KOPT-K1 (cell line): ENCODE data around the gene TP53INP2.
A peak's percentile ranks its signal among the peaks of the same experiment; 100 is the strongest.
"Not testable (repeated sequence)": the region's sequence is repeated elsewhere in the genome, so short reads cannot be mapped to it uniquely, and the experiment has no call there.

Experiments used
- H3K27ac ChIP-seq: fragments of 200-600 bp; sonication (generic); 2 replicates; pipeline ENCODE4 v1.5.1; 2016; ENCODE audit warnings: antibody characterized with exemption, mild to moderate bottlenecking, low read depth, low read length; ENCODE audit not compliant: poor library complexity, severe bottlenecking
- H3K36me3 ChIP-seq: fragments of 200-600 bp; sonication (generic); 2 replicates; pipeline ENCODE4 v1.5.1; 2017; ENCODE audit warnings: antibody characterized with exemption, mild to moderate bottlenecking, low read length, moderate library complexity; ENCODE audit not compliant: insufficient read depth
- H3K9me3 ChIP-seq: fragments of 200-600 bp; sonication (generic); 2 replicates; pipeline ENCODE4 v1.5.1; 2017; ENCODE audit warnings: antibody characterized with exemption, low read length, mild to moderate bottlenecking; ENCODE audit not compliant: insufficient read depth, poor library complexity, severe bottlenecking

TP53INP2 gene, protein sequence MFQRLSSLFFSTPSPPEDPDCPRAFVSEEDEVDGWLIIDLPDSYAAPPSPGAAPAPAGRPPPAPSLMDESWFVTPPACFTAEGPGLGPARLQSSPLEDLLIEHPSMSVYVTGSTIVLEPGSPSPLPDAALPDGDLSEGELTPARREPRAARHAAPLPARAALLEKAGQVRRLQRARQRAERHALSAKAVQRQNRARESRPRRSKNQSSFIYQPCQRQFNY

DNA sequence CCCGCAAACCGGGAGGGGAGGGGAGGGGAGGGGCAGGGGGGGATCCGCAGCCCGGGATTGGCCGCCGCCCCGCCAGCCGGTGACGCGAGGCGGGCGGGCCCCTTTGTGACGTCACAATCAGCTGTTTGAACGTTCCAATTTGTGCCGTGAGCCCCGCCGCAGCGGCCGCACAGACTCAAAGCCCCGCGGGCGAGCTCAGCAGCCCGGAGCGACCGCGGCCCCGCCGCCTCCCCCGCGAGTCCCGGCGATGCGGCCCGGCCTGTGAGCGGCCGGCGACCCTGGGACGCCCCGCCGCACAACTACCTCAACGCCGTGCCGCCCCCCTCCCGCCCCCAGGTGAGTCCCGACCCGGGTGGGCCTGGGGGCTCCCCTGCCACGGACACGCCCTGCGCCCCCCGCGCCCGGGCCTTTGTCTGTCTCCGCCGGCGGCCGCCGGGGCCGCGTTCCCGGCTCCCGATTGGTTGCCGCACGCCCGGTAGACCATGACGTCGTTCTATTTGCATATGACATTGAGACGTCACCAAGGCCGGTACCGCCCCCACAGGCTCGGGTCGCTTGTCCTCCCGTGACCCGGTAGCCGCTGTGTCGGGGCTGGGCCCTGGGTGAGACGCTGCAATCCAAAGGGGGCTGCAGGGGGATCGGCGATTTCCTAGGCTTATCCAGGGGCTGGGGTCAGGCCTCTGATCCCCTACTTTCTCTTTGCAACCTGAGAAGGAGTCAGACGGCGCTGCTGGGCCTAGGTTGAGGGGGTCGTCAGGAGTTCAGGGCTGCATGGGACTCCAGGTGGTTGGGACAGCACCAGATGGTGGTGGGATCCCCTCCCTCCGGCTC lies at the start of gene TP53INP2:
Gene TP53INP2, plus strand, starts transcription at position 168 of the 831 bp plus-strand sequence. CDS start 4,396 bp downstream, outside the sequence.
- Histone ChIP-seq H3K36me3 (no peaks in the 10 kb centered on the region), H3K27ac (peak within 1 kb of the TSS; percentile 50), H3K9me3 (no peaks in the 10 kb centered on the region)

DNA sequence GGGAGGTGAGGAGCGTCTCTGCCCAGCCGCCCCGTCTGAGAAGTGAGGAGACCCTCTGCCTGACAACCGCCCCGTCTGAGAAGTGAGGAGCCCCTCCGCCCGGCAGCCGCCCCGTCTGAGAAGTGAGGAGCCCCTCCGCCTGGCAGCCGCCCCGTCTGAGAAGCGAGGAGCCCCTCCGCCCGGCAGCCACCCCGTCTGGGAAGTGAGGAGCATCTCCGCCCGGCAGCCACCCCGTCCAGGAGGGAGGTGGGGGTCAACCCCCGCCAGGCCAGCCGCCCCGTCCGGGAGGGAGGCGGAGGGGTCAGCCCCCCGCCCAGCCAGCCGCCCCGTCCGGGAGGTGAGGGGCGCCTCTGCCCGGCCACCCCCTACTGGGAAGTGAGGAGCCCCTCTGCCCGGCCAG lies 45.5 kb upstream of the TP53INP2 start:
- H3K27ac ChIP-seq, H3K9me3 ChIP-seq: not testable (repeated sequence)
- H3K36me3 ChIP-seq: peaks cover 17% of the 10 kb centered on the region

DNA sequence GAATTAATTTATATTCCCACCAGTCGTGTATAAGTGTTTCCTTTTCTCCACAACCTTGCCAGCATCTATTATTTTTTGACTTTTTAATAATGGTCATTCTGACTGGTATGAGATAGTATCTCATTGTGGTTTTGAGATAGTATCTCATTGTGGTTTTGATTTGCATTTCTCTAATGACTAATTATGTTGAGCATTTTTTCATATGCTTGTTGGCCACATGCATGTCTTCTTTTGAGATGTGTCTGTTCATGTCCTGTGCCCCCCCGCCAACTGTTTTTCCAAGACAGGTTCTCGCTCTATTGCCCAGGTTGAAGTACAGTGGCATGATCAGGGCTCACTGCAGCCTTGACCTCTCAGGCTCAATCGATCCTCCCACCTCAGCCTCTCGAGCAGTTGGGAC lies 42.3 kb upstream of the TP53INP2 start:
- H3K27ac ChIP-seq, H3K36me3 ChIP-seq: not testable (repeated sequence)

DNA sequence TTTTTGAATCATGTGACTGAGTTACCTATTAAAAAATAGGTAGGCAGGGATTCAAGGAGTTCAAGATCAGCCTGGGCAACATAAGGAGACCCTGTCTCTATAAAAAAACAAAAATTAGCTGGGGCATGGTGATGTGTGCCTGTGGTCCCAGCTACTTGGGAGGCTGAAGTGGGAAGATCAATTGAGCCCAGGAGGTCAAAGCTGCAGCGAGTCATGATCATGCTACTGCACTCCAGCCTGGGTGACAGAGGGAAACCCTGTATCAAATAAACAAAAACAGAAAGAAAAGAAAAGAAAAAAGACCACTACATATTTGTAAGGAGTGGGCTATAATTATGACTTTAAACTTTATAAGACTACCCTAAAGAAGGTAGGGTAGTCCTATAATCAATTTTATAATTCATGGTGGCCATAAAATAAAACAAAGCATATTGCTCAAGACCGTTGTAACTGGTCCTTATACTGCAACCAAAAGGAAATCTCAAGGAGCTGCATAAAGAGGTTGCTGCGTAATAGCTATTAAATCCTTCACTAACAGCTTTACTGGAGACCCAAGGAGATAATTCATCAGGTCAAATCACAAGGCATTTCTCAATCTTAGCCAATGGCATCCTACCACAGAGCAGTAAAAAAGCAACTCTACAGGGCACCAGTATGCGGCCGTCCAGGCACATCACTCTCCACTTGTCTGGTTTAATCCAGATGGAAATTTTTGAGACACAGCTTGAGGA lies 40.8 kb upstream of the TP53INP2 start:
- Histone ChIP-seq H3K27ac (no peak overlapping the region), H3K36me3 (no peaks in the 10 kb centered on the region), H3K9me3 (no peaks in the 10 kb centered on the region)

More for the DNA sequence above, 42.3 kb upstream of the TP53INP2 start:
- not testable (repeated sequence) for H3K9me3 ChIP-seq

DNA sequence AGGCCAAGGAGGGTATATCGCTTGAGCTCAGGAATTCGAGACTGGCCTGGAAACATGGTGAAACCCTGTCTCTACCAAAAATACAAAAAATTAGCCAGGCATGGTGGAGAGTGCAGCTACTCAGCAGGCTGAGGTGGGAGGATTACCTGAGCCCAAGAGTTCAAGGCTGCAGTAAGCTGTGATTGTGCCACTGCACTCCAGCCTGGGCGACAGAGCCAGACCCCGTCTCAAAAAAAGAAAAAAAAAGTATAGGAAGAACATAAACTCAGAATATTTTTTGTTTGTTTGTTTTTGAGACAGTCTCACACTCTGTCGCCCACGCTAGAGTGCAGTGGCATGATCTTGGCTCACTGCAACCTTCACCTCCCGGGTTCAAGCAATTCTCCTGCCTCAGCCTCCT lies 39.4 kb upstream of the TP53INP2 start:
- not testable (repeated sequence) for H3K27ac ChIP-seq, H3K36me3 ChIP-seq, H3K9me3 ChIP-seq

DNA sequence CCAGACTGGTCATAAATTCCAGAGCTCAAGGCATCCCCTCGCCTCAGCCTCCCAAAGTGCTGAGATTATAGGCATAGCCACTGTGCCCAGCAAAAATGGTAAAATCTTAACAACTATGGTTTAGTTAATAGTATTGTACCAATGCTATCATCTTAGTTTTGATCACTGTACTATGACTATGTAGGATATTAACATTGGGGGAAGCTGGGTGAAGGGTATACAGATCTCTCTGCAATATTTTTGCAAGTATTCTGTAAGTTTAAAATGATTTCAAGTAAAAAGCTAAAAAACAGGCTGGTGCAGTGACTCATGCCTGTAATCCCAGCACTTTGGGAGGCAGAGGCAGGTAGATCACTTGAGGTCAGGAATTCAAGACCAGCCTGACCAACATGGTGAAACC lies 35.0 kb upstream of the TP53INP2 start:
- Histone ChIP-seq H3K36me3 (no peaks in the 10 kb centered on the region), H3K27ac (no peak overlapping the region), H3K9me3 (peaks cover 4% of the 10 kb centered on the region)

DNA sequence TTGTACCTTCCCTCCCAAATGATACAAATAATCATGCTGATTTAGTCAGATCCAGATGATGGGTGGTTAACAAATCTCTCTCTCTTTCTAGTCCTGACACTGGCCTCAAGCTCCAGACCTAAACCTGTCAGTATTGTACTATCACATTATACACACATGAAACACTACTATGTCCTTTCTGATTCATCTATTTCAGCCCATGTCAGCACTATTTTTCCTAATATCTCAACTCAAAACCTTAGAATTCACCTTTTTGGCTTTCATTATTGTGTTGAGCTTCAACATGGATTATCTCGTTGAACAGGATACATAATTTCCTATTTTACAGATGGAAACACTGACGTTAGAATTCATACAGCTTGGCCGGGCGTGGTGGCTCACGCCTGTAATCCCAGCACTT lies 30.7 kb upstream of the TP53INP2 start:
- H3K36me3 ChIP-seq: no peaks in the 10 kb centered on the region
- no peak overlapping the region for H3K27ac ChIP-seq
- H3K9me3 ChIP-seq: peaks cover 4% of the 10 kb centered on the region

DNA sequence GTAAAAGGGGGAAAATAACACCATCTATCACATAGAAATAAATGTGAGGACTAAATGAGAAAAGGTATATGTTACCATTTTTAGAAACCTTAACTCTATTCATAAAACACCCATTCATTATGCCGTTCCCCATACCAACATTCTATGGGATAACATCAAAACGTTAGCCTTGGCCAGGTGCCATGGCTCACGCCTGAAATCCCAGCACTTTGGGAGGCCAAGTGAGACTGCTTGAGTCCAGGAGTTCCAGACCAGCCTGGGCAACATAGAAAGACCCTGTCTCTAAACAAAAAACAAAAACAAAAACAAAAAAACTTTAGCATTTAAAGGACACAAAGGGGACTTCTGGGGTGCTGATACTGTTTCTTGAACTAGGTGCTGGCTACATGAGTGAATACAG lies 28.6 kb upstream of the TP53INP2 start:
- no peaks in the 10 kb centered on the region for H3K36me3 ChIP-seq
- no peaks in the 10 kb centered on the region for H3K9me3 ChIP-seq
- H3K27ac ChIP-seq: no peak overlapping the region

DNA sequence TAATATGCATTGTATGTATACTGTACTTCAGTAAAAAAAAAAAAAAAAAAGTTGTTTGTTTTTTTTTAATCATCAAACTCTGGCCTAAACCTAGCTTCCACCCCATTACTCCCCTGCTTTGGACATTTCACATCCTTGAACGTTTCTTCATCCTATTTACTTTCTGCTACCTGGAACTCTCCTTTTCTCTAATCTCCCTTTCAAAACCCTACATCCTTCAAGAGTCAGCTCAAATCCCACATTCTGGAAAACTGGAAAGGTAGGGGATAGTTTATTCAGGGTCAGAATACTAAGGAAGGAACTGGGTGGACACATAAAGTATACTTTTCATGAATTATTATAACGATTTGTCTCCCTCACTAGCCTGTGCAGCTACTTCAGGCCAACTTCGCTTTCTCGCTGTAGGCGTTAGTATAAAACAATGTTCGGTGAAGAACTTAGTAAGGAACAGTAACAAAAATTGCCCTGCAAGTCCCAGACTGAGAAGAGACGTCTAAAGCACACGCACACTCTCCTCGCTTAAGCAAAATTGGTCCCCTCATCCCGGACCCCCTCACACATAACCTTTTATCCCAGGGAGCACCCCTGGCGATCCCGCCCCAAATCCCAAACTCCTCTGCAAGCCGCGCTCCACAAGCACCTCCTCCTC lies 28.0 kb upstream of the TP53INP2 start:
- Histone ChIP-seq H3K9me3 (no peaks in the 10 kb centered on the region), H3K27ac (peak overlapping the region; percentile 86), H3K36me3 (no peaks in the 10 kb centered on the region)

DNA sequence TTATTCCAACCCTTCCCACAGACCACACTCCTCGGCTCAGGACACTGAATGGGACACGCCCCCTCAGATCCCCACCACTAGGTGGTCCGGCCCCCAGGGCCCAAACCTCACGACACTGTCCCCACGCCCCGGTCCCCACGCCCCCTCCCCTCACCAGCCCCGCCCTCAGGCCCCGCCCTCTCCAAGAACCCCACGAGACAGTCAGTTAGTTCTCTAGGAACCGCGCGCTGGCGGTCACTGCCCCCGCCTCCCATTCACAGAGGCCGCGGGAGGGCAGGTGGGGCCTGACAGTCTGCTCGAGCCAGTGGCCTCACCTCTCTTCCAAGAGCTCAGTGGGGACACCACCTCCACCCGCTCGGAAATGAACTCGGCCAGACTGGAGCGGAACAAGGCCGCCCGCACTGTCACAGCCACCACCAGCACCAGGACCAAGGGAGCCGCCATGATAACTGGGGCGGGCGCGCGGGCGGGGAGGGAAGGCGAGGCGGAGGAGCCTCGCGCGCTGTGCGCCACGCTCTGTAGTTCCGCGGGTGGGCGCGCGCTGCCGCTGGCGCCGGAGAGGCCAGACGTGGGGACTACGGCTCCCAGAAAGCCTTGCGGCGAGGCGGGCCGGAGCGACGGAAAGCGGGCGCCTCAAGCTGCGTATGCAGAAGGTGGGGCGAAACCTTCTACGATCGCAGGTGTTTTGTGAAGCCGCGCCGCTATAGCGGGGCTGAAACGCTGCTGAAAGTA lies 27.3 kb upstream of the TP53INP2 start, which contains the start of gene PIGU:
Gene PIGU, minus strand, starts transcription at position 451 of the 732 bp plus-strand sequence. Its CDS starts 7 bp downstream, at position 444.
- Histone ChIP-seq H3K36me3 (no peaks in the 10 kb centered on the region), H3K27ac (peak within 1 kb of the TSS; percentile 86)

DNA sequence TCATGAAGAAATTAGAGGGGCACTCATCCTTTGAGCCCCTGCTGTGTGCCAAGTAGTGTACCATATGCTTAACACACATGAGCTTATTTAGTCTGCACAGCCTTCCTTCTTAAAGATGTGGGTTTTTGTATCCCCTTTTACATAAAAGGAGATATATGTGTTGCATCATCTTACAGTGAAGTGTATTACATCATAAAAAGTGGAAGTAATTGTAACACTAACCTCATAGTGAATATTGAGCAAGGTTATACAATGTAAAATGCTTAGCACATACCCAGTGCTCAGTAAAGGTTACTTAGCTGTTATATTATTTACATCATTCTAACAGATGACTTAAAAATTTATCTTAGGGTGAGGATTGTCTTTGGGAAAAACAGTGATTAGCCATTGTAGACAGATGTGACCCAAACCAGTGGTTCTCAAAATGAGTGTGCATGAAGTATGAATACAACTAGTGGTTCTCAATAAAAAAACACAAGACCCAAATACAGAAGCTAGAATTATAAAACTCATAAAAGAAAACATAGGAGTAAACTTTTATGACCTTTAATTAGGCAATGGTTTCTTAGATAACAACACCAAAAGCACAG lies 23.5 kb upstream of the TP53INP2 start:
- no peaks in the 10 kb centered on the region for H3K36me3 ChIP-seq
- no peaks in the 10 kb centered on the region for H3K9me3 ChIP-seq
- no peak overlapping the region for H3K27ac ChIP-seq

More for the DNA sequence above, 27.3 kb upstream of the TP53INP2 start, which contains the start of gene PIGU:
- H3K9me3 ChIP-seq: no peaks in the 10 kb centered on the region

DNA sequence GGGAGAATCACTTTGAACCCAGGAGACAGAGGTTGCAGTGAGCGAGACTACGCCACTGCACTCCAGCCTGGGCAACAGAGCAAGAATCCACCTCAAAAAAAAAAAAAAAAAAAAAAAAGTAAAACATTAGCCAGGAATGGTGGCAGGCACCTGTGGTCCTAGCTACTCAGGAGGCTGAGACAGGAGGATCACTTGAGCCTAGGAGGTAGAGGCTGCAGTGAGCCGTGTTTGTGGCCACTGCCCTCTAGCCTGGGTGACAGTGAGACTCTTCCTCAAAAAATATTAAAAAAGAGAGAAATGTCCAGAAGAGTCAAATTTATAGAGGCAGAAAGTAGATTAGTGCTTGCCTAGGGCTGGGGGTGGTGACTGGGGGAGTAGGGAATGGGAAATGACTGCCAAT lies 20.5 kb upstream of the TP53INP2 start:
- no peaks in the 10 kb centered on the region for H3K36me3 ChIP-seq
- no peaks in the 10 kb centered on the region for H3K9me3 ChIP-seq
- H3K27ac ChIP-seq: no peak overlapping the region

DNA sequence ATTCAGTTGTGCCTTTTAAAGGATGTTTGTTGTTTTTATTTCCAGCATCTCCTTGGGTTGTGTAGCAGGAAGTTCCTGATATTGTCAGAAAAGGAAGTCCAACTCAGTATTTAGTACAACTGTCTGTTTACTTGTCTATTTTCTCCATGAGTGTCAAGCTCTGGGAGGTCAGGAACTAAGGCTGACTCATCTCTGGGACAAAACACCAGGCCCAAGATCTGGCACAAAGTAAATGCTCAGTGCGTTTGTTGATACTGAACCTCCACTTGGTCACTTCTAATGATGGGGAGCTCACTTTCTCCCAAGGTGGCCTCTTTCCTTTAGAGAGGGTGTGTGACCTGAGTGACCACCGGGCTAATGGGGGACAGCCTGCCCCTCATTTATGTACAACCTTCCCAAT lies 14.7 kb upstream of the TP53INP2 start:
- H3K36me3 ChIP-seq: no peaks in the 10 kb centered on the region
- no peak overlapping the region for H3K27ac ChIP-seq

DNA sequence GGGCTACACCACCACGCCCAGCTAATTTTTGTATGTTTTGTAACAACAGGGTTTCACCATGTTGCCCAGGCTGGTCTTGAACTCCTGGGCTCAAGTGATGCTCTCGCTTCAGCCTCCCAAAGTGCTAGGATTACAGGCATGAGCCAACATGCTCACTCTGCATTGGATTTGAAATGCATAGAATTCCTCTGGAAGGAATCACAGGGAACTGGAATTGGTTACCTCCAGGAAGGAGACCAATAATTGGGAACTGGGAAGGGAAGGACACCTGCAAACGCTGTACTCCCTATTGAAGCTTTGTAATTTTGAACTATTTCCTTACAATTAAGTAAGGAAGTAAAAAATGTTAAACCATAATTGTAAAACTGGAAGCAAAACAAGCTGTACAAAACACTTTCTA lies 12.3 kb upstream of the TP53INP2 start:
- Histone ChIP-seq H3K9me3 (no peaks in the 10 kb centered on the region), H3K27ac (no peak overlapping the region), H3K36me3 (no peaks in the 10 kb centered on the region)

More for the DNA sequence above, 14.7 kb upstream of the TP53INP2 start:
- no peaks in the 10 kb centered on the region for H3K9me3 ChIP-seq
